ENCODE measurements around the gene PPT1.

- TF ChIP-seq CTCF (IDR thresholded peaks at IDR 0.05) (no peak), POLR2A (IDR thresholded peaks at IDR 0.05) (no peak)
These were observed 49.8 kb downstream of the PPT1 start for GRCh38 chr1:40047276-40047675.

Measured in testis (tissue), 2 donors.